ENCODE measurements around the gene GIMAP7.

GRCh38 chr7:150465414-150465813, 49.3 kb upstream of the GIMAP7 start:
- TF ChIP-seq, protein P1, sequence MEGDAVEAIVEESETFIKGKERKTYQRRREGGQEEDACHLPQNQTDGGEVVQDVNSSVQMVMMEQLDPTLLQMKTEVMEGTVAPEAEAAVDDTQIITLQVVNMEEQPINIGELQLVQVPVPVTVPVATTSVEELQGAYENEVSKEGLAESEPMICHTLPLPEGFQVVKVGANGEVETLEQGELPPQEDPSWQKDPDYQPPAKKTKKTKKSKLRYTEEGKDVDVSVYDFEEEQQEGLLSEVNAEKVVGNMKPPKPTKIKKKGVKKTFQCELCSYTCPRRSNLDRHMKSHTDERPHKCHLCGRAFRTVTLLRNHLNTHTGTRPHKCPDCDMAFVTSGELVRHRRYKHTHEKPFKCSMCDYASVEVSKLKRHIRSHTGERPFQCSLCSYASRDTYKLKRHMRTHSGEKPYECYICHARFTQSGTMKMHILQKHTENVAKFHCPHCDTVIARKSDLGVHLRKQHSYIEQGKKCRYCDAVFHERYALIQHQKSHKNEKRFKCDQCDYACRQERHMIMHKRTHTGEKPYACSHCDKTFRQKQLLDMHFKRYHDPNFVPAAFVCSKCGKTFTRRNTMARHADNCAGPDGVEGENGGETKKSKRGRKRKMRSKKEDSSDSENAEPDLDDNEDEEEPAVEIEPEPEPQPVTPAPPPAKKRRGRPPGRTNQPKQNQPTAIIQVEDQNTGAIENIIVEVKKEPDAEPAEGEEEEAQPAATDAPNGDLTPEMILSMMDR (IDR thresholded peaks at IDR 0.05) = no peak
- no peak for TF ChIP-seq POLR2A (IDR thresholded peaks at IDR 0.05)
- no peak for TF ChIP-seq POLR2AphosphoS5 (IDR thresholded peaks at IDR 0.05)
- TF ChIP-seq EP300 (IDR thresholded peaks at IDR 0.05; ENCODE audit: low read depth) = no peak
